Measurements from ENCODE around the gene MOSPD3. TPM values are rescaled to one million over a fixed set of nuclear protein-coding genes. Genes with fewer than 3 reads are reported as not detected.

The MOSPD3 gene
- total and polyA plus RNA-seq, 2 of the 13 experiments (the other 11 are each of a cell fraction or from before 2014, with no cell fraction given) = 7.6 to 8.8 TPM

GRCh38 chr7:100567751-100568175, 44.6 kb upstream of the MOSPD3 start (continued):
- TF ChIP-seq HIC2 (CRISPR knock-in tag; IDR thresholded peaks at IDR 0.05; ENCODE audit: low read depth) = 0 out of 2 replicates have a peak, but pooled peaks have one; percentile 42
- TF ChIP-seq NR3C1 (CRISPR knock-in tag; IDR thresholded peaks at IDR 0.05) = no peak
- TF ChIP-seq MLXIP (CRISPR knock-in tag; IDR thresholded peaks at IDR 0.05; ENCODE audit: borderline replicate concordance) = no peak
- TF ChIP-seq ZNF232 (CRISPR knock-in tag; IDR thresholded peaks at IDR 0.05; ENCODE audit: borderline replicate concordance) = 0 out of 2 replicates have a peak, but pooled peaks have one; percentile 15
- no peak for TF ChIP-seq ASH2L (IDR thresholded peaks at IDR 0.05; ENCODE audit: insufficient read length, low read depth, low read length)
- 0 out of 2 replicates have a peak, but pooled peaks have one; percentile 13 for TF ChIP-seq DNMT1 (CRISPR knock-in tag; IDR thresholded peaks at IDR 0.05)
- TF ChIP-seq CAMTA2 (CRISPR knock-in tag; IDR thresholded peaks at IDR 0.05; ENCODE audit: borderline replicate concordance) = no peak
- TF ChIP-seq POLR2A (IDR thresholded peaks at IDR 0.05; ENCODE audit: insufficient read depth in 1 of 2, low read depth in 2 of 2, low read length in 2 of 2) = 0 out of 4 replicates have a peak, but pooled peaks of 1 of the 2 experiments have one; percentile 10
- peak; percentile 32; the same call in 1 of the 2 replicates for TF ChIP-seq POLR2AphosphoS2 (IDR thresholded peaks at IDR 0.05; ENCODE audit: low read depth, low read length)
- TF ChIP-seq ZNF670 (CRISPR knock-in tag; IDR thresholded peaks at IDR 0.05; ENCODE audit: borderline replicate concordance) = peak; percentile 89
- no peak for TF ChIP-seq ZNF550 (CRISPR knock-in tag; IDR thresholded peaks at IDR 0.05; ENCODE audit: borderline replicate concordance)
- TF ChIP-seq GFI1 (CRISPR knock-in tag; IDR thresholded peaks at IDR 0.05; ENCODE audit: borderline replicate concordance) = peak; percentile 16
- TF ChIP-seq WIZ (CRISPR knock-in tag; IDR thresholded peaks at IDR 0.05) = 0 out of 2 replicates have a peak, but pooled peaks have one; percentile 19
- TF ChIP-seq RARA (CRISPR knock-in tag; IDR thresholded peaks at IDR 0.05) = peak; percentile 86
- no peak for TF ChIP-seq ZNF790 (CRISPR knock-in tag; IDR thresholded peaks at IDR 0.05; ENCODE audit: borderline replicate concordance)
- peak; percentile 87; the same call in 1 of the 2 replicates for TF ChIP-seq NR2C2 (CRISPR knock-in tag; IDR thresholded peaks at IDR 0.05; ENCODE audit: borderline replicate concordance)
- TF ChIP-seq POLR2AphosphoS5 (IDR thresholded peaks at IDR 0.05; ENCODE audit: low read depth, low read length) = peak; percentile 52
- no peak for TF ChIP-seq ZBTB3 (CRISPR knock-in tag; IDR thresholded peaks at IDR 0.05; ENCODE audit: borderline replicate concordance, low read depth)
- no peak for TF ChIP-seq TSC22D2 (CRISPR knock-in tag; IDR thresholded peaks at IDR 0.05; ENCODE audit: borderline replicate concordance)
- TF ChIP-seq ZBTB26 (CRISPR knock-in tag; IDR thresholded peaks at IDR 0.05; ENCODE audit: borderline replicate concordance) = peak; percentile 3; the same call in 1 of the 2 replicates
- peak; percentile 23 for TF ChIP-seq RBM39 (IDR thresholded peaks at IDR 0.05; ENCODE audit: low read depth, low read length, poor library complexity, severe bottlenecking)
- no peak for TF ChIP-seq YEATS2 (CRISPR knock-in tag; IDR thresholded peaks at IDR 0.05; ENCODE audit: borderline replicate concordance)
- TF ChIP-seq KDM4B (CRISPR knock-in tag; IDR thresholded peaks at IDR 0.05) = no peak
